Activated CD4-positive, alpha-beta T cell treated with anti-CD3 and anti-CD28 coated beads, Interleukin-2, amount 50 U/mL, for 4 hours (primary cell): ENCODE results near the gene PDE1A.
"Not testable (repeated sequence)": the region's sequence is repeated elsewhere in the genome, so short reads cannot be mapped to it uniquely, and the experiment has no call there.

Experiments used
- DNase-seq, 2 experiments: peaks; one replicate each; pipeline ENCODE4 v3.0.0-alpha.2; 2020

Gene PDE1A

GRCh38 chr2:182404975-182405561 lies 21.8 kb downstream of the PDE1A start:
- no peak for DNase-seq

GRCh38 chr2:182404092-182404491 lies 22.7 kb downstream of the PDE1A start:
- no peak for DNase-seq

GRCh38 chr2:182393270-182393760 lies 33.5 kb downstream of the PDE1A start:
- DNase-seq: no peak

GRCh38 chr2:182391443-182391842 lies 35.4 kb downstream of the PDE1A start:
- DNase-seq: no peak

DNA sequence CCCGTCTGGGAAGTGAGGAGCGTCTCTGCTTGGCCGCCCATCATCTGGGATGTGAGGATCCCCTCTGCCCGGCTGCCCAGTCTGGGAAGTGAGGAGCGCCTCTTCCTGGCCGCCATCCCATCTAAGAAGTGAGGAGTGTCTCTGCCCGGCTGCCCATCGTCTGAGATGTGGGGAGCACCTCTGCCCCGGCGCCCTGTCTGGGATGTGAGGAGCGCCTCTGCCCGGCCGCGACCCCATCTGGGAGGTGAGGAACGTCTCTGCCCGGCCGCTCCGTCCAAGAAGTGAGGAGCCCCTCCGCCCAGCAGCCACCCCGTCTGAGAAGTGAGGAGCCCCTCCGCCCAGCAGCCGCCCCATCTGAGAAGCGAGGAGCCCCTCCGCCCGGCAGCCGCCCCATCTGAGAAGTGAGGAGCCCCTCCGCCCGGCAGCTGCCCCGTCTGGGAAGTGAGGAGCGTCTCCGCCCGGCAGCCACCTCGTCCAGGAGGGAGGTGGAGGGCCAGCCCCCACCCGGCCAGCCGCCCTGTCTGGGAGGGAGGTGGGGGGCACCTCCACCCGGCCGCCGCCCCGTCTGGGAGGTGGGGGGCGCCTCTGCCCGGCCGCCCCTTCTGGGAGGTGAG lies 40.5 kb downstream of the PDE1A start:
- not testable (repeated sequence) for DNase-seq

- no peak for DNase-seq
These were observed 42.0 kb downstream of the PDE1A start for GRCh38 chr2:182384860-182385259.

DNA sequence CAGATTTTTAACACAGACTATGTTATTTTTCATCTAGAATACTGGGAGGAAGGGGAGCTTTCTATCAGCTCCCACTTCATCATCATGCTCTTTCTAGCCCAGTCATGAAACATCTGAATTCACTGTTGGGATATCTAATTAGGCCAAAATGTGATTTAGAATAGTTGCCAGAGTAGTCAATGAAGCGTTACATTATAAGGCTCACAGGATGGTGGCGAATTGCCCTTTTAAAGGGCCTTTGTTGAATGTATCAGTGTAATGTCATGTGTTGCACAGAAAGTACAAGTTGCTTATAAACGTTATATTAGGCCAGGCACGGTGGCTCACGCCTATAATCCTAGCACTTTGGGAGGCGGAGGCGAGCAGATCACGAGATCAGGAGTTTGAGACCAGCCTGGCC lies 45.6 kb downstream of the PDE1A start:
- no peak for DNase-seq

- no peak for DNase-seq
These were observed 47.6 kb downstream of the PDE1A start for GRCh38 chr2:182379241-182379640.

- DNase-seq: no peak
These were observed 48.1 kb downstream of the PDE1A start for GRCh38 chr2:182378759-182379158.

DNA sequence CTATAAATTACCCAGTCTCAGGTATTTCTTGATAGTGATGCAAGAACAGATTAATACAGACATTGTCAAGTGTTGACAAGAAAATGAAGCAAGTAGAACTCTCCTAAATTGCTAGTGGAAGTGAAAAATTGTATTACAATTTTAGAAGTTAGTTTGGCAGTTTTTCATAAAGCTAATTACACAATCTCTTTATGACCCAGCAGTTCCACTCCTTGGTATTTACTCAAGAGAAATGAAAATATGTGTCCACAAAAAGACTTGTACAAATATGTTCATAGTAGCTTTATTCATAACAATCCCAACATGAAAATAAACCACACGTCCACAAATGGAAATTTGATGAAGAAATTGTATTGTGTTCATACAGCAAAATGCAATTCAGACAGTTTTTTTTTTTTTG lies 49.4 kb downstream of the PDE1A start:
- no peak for DNase-seq

GRCh38 chr2:182375862-182376261 lies 51.0 kb downstream of the PDE1A start:
- DNase-seq: no peak

GRCh38 chr2:182372661-182373060 lies 54.2 kb downstream of the PDE1A start:
- DNase-seq: no peak

DNA sequence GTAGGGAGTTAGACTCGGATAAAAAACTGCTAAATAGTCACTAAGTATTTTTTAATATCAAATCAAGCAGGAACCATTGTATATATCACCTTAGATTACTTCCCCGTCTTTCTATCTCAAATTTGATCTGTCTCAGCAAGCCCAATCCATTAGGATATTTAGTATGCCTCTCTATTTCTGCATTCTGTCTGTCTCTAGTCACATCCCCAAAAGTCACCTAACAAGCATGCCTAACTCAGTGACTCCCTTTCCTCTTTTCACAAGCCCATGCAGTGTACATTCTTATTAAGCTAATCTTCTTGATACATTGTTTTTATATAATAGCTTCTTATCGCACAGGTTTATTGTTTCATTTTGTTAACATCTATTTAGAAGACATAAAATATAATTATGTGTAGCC lies 57.8 kb downstream of the PDE1A start:
- DNase-seq: no peak

DNA sequence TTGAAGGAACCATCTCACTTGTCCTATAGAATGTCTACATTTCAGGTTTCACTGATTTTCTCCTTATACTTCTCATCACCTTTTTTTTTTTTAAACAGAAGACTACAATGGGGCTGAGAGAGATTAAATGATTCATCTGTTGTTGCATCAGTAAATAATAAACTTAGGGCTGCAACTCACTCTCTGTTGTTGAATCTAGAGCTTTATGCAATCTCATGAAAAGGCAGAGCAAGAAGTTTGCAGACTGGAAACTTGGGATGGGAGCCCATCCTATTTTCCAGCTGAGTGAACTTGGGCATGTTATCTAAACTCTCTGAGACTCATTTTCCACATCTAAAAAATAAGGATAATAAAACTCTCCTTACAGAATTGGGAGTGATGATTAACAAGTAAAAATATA lies 58.4 kb downstream of the PDE1A start:
- DNase-seq: no peak

DNA sequence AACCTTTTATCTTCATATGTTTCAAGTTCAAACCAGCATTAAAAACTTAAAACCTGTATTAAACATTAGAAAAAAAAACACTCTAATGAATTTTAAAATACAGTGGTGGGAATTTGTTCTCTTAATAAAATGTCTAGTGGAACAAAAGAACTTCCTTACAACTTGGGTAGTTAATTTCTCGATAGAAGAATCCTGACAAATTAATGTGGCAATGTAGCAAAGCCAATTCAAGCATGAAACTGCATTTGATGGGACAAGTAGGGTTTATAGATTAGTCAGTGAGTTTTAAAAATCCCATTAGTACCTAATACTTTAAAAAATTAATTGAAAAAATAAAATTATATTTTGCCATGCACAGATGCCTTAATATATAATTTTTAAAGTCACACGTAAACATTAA lies 59.4 kb downstream of the PDE1A start:
- DNase-seq: no peak

DNA sequence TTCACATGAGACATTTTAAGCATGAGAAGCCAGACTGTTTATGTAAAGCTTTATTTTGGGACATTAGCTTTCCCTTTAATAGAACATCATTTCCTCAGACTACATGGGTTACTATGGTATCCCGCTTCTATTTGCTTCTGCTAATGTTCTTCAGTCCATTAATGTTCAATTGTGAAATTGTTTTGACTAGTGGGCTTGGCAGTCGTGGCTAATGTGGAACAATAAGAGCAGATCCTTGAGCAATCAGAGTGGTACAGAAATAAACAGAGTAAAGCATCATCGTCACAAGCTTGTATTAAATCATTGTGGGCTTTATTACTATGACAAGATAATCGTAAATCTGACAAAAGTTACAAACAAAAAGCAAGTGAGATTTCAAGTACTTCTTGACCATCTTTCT lies 60.2 kb downstream of the PDE1A start:
- no peak for DNase-seq

- no peak for DNase-seq
These were observed 61.0 kb downstream of the PDE1A start for GRCh38 chr2:182365855-182366254.

- no peak for DNase-seq
These were observed 65.4 kb downstream of the PDE1A start for GRCh38 chr2:182361477-182361876.

GRCh38 chr2:182360663-182361260 lies 66.1 kb downstream of the PDE1A start:
- DNase-seq: no peak

- no peak for DNase-seq
These were observed 66.7 kb downstream of the PDE1A start for GRCh38 chr2:182359990-182360662.

GRCh38 chr2:182359027-182359989 lies 67.5 kb downstream of the PDE1A start:
- no peak for DNase-seq

- no peak for DNase-seq
These were observed 68.2 kb downstream of the PDE1A start for GRCh38 chr2:182358601-182359000.

DNA sequence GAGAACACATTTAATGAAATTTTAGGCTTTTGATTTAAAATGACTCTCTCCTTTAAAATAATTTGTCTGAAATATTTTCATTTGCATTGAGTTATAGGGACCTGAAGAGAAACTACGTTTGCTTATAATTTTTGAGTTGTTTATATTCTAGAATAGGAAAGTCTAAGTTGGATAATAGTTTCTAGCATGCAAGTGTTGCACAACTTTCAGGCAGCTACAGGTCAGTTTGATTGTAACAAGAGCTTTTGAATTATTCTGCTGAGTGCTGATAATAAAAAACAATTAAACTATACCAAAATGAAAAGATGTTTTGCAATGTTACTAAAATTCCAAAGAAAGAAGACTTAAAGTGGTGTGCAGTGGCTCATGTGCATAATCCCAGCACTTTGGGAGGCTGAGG lies 71.0 kb downstream of the PDE1A start:
- DNase-seq: no peak
